Stimulated activated CD8-positive, alpha-beta memory T cell treated with anti-CD3 and anti-CD28 coated beads, Interleukin-7, amount 100 ng/mL, for 48 hours (primary cell): Measurements from ENCODE around the gene TFB1M.

Experiments
- DNase-seq, 2 donors: peaks; one replicate each; pipeline ENCODE4 v3.0.0-alpha.2; 2020; ENCODE audit warnings: low read depth in 1 of 2; ENCODE audit errors: extremely low read depth in 1 of 2

The TFB1M gene

GRCh38 chr6:155213611-155214372 lies 100.5 kb downstream of the TFB1M start:
- DNase-seq, result no peak

- DNase-seq, result no peak
These were observed 101.5 kb downstream of the TFB1M start for GRCh38 chr6:155212616-155213380.

- no peak for DNase-seq
These were observed 102.2 kb downstream of the TFB1M start for GRCh38 chr6:155212106-155212505.

- no peak for DNase-seq
These were observed 107.1 kb downstream of the TFB1M start for GRCh38 chr6:155207223-155207622.
